ENCODE data around the gene CCL17.
"Not testable (repeated sequence)": the region's sequence is repeated elsewhere in the genome, so short reads cannot be mapped to it uniquely, and the experiment has no call there.

CCL17 gene

GRCh38 chr16:57439947-57440346, 35.4 kb downstream of the CCL17 start:
- not testable (repeated sequence) for DNase-seq

GRCh38 chr16:57440551-57440950, 36.0 kb downstream of the CCL17 start:
- DNase-seq, result not testable (repeated sequence)

- DNase-seq, result no peak
Observed at GRCh38 chr16:57444711-57445110, 40.1 kb downstream of the CCL17 start.

GRCh38 chr16:57445510-57445909, 40.9 kb downstream of the CCL17 start:
- DNase-seq, result no peak

- DNase-seq, result peak in 1 of 2 experiments; percentile 15
Observed at GRCh38 chr16:57446531-57447185, 42.1 kb downstream of the CCL17 start.

GRCh38 chr16:57447186-57447962, 42.8 kb downstream of the CCL17 start, which contains the start of the genes CIAPIN1 and COQ9:
TSS of gene CIAPIN1 (minus strand) at chr16:57447385. CDS start at chr16:57440928, 6,457 bp downstream.
TSS of gene COQ9 (plus strand) at chr16:57447479. CDS start at chr16:57447506, 27 bp downstream.
- peak; percentile 72 to 76 for DNase-seq

GRCh38 chr16:57452021-57452420, 47.5 kb downstream of the CCL17 start:
- DNase-seq, result no peak

GRCh38 chr16:57462209-57462977, 57.8 kb downstream of the CCL17 start, which contains the start of gene POLR2C:
TSS of gene POLR2C (plus strand) at chr16:57462679. CDS start at chr16:57462725, 46 bp downstream.
- DNase-seq, result peak; percentile 74 to 75

GRCh38 chr16:57462978-57463362, 58.4 kb downstream of the CCL17 start:
- DNase-seq, result no peak

- DNase-seq, result no peak
Observed at GRCh38 chr16:57464523-57464922, 60.0 kb downstream of the CCL17 start.

All from AML-193 (cell line).